ENCODE measurements around the gene FAM47C.
"Not testable (repeated sequence)": the region's sequence is repeated elsewhere in the genome, so short reads cannot be mapped to it uniquely, and the experiment has no call there.

The FAM47C gene

DNA sequence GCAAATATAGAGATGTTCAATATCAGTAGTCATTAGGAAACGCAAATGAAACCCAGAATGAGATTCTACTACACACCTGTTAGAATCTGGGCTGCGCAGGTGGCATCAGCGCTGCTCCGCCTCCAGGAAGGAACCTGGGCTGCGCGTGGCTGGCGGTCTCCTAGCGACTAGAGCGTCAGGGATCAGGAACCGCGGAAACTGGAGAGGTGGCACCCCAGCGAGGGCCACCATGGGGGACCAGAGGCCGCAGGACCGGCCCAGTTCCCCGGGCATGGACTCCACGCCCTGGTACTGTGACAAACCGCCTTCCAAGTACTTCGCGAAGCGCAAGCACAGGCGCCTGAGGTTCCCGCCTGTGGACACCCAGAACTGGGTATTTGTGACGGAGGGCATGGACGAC is at the start of gene FAM47C:
Gene FAM47C, plus strand, starts transcription at position 185 of the 400 bp plus-strand sequence. Its CDS starts 45 bp downstream, at position 230.
- DNase-seq (ENCODE audit: low read depth in 1 of 2, low spot score in 1 of 2): not testable (repeated sequence)

GRCh38 chrX:36961590-36961989 is 46.6 kb upstream of the FAM47C start:
- DNase-seq (ENCODE audit: low read depth in 1 of 2, low spot score in 1 of 2): no peak

DNA sequence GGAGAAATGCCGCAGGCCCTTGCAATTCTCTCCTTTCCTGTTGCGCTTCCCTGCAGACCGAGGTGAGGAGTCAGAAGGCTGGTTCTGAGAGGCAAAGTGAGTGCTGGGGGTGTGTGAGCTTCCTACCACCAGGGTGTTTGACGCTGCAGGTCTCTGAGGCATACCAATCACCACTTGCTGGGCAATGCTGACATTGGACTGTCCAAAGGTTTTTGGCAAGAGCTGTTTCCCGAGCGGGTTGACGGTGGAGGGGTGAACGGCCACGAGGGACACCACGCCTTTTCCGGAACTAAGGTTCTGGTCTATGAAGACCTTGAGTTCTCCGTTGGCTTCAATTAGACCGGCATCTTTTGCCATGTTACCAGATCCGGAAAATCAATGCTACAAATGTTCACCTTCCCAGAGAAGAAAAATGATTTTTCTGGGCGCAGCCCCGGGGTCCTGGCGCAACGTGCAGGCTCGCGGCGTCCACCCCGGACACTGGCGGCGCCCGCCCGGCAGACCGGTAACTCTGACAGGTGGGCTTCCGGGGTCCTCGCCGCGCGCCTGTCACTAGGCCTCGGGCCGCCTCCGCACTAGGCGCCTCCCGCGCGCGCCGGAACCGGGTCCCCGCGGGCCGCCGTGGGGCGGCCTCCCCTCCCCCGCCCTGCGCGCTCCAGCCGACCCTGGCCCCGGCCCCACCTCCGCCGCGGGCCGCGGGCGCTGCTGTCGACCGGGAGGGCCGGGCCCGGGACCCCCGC is 44.9 kb upstream of the FAM47C start:
- DNase-seq (ENCODE audit: low read depth in 1 of 2, low spot score in 1 of 2): no peak

- no peak for DNase-seq (ENCODE audit: low read depth in 1 of 2, low spot score in 1 of 2)
Measured at GRCh38 chrX:36963852-36964251, 44.3 kb upstream of the FAM47C start.

DNA sequence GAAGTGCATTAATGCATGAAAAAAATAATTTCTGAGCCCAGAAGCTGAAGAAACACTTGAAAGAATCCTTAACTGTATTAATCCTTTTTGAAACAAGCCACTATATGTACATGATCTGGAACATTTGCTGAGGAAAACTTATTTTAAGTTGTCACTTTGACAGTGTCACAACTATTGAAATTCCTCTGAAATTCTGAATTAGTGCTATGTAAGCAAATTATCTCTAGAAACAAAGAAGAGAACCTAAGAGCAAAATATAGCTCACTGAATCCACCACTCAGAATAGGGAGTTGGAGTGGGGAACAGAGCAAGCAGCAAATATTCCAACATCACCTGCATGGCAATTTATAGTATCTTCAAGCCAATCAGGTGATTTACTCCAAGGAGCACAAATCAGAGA is 34.6 kb upstream of the FAM47C start:
- no peak for DNase-seq (ENCODE audit: low read depth in 1 of 2, low spot score in 1 of 2)

GRCh38 chrX:36974911-36975310 is 33.3 kb upstream of the FAM47C start:
- DNase-seq (ENCODE audit: low read depth in 1 of 2, low spot score in 1 of 2): no peak

GRCh38 chrX:36978886-36979285 is 29.3 kb upstream of the FAM47C start:
- DNase-seq (ENCODE audit: low read depth in 1 of 2, low spot score in 1 of 2): no peak

DNA sequence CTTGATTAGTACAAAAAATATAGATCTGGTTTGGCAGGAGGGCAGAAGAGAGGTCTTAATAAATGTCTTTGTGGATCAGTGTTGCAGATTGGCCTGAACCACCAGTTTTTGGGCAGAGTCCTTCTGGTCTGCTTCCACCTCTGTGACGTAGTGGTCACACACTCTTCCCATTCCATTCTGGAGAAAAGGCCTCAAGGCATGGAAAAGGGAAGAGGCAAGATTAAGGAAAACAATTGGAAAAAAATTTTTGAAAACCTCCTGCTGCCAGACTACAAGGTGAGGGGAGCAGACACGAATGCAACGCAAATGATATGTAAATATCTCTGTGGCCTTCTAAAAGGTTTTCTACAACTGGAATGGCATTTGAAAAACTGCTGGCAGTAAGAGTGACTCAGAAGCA is 24.3 kb upstream of the FAM47C start:
- DNase-seq (ENCODE audit: low read depth in 1 of 2, low spot score in 1 of 2): no peak

DNA sequence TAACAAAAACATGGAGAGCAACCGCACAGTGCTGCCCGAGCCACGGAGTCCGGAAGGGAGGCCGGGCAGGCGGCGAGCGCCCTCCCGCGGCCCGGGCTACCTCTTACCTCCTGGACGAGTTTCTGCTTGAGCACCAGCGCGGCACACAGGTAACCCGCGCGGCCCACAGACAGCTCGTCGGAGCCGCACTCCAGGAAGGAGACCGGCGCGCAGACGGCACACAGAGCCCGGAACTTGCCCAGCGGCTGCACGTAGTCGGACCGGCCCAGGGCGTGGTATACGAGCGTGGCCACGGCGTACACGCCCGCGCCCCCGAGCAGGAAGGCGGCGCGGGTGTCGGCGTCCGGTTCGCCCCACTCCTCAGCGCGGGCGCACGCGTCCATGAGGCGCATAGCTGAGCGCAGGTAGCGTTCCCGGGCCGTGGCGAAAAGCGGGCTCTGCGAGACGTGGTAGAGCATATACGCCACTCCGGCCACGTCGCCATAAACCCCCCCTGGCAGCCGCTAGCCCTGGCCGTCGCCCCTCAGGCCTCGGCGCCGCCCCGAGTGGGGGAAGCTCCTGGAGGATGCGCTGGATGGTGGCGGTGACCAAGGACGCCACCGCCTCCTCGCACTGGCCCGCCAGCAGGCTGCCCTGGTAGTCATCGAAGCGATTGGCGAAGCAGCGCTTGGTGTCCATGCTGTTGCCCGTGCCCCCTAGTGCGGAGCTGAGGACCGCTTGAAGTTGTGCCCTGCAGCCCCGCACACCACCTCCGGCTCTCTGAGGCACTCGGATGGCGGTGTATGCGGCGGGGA is 22.6 kb upstream of the FAM47C start:
- not testable (repeated sequence) for DNase-seq (ENCODE audit: low read depth in 1 of 2, low spot score in 1 of 2)

GRCh38 chrX:36986231-36986630 is 21.9 kb upstream of the FAM47C start:
- no peak for DNase-seq (ENCODE audit: low read depth in 1 of 2, low spot score in 1 of 2)

DNA sequence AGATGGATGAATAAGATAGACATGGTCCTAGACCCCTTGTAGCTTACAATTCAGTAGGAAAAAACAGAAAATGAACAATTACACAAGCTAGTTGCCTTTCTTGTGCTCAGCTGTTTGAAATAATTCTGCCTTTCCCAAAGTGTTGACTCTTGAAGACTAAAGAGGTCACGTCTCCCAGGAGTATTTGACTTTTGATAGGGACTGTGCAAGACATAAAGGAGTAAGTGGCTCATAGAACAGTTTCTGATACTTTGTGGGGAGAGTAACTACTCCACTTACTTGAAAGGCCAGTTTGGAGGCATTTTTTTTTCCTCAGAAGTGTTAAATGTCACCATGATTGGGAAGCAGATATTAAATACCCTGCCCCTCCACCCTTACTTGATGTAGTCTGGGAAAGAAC is 21.0 kb upstream of the FAM47C start:
- not testable (repeated sequence) for DNase-seq (ENCODE audit: low read depth in 1 of 2, low spot score in 1 of 2)

DNA sequence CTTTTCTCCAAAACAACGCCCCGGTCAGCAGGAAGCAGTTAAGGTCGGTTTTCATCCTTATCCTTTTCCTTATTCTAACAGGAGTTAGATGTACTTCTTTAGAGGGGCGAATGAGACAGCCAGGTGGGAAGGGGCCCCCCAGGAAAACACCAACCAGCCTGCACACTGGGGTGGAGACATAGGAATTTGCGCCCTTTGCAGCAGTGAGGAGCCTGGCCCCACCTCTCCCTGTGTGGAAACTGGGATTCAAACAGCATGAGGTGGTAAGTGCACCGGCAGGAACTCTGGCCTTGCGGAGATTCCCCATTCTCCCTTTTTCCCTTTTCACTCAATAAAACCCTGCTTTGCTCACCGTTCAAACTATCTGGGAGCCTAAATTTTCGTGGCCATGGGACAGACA is 8.0 kb upstream of the FAM47C start:
- no peak for DNase-seq (ENCODE audit: low read depth in 1 of 2, low spot score in 1 of 2)

DNA sequence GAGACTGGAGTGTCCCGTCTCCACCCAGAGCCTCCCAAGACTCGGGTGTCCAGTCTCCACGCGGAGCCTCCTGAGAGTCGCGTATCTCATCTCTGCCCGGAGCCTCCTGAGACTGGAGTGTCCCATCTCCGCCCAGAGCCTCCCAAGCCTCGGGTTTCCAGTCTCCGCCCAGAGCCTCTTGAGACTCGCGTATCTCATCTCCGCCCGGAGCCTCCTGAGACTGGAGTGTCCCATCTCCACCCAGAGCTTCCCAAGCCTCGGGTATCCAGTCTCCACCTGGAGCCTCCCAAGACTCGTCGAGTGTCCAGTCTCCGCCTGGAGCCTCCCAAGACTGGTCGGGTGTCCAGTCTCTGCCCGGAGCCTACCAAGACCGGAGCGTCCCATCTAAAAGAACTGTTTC is 2.3 kb downstream of the FAM47C start:
- DNase-seq (ENCODE audit: low read depth in 1 of 2, low spot score in 1 of 2): no peak

DNA sequence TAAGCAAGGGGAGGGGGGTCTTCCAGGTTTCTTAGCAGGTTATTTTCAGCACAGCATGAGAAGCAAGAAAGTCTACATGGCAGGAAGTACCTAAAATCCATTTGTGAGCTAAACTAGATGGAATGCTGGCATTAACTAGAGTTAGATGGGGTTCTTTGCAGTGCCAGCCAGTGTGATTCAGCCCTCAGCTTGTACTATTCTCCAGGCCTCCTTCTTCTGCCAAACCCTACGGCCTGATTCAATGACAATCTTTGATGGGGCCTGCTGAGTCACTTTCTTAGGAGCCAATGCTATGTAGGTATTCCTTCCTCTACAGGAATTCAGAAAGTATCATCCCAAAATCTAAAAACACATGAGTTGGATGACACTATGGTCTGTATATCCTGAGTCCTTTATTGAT is 26.1 kb downstream of the FAM47C start:
- DNase-seq (ENCODE audit: low read depth in 1 of 2, low spot score in 1 of 2): not testable (repeated sequence)

DNA sequence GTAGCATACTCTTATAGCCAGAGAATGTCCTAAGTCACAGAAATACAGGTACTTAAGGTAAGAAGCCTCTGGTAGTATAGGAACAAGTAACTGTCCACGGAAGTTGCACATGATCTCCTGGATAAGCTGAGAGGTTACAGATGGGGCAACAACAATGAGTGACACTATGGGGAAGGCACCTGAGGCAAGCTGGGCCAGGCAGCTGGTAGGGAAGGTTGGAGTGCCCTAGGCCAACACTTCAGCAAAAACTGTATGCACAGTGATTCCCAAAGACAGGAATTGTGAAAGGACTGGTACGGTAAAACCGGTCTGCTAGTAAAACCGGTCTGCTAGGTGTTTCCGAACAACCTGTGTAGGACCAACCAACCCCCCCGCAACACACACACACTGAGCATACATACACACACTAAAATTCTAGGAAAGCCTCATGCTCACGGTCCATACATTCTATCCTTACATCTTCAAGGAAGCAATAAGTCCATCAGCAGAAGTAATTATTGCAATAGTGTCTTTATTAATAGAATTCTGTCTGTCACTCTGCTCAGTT is 28.6 kb downstream of the FAM47C start:
- DNase-seq (ENCODE audit: low read depth in 1 of 2, low spot score in 1 of 2): not testable (repeated sequence)

DNA sequence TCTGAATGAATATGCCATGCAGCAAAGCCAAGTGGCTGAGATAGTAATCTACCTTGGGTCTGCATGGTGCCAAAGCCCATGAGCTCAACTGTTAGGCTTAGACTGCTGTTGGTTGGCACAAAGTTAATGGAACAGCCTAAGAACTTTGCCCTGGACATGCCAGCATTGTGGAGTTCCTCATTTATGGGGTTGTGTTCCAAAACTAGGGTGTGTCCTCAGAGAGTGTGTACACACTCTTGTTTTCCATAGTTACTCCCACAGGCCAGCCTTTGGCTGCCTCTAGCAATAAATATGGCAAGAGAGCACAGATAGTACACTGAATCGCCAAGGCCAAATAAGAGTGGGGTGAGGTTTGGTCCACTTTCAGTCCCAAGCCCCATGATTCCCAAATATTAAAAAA is 30.6 kb downstream of the FAM47C start:
- DNase-seq (ENCODE audit: low read depth in 1 of 2, low spot score in 1 of 2): not testable (repeated sequence)

GRCh38 chrX:37042956-37043885 is 35.1 kb downstream of the FAM47C start:
- DNase-seq (ENCODE audit: low read depth in 1 of 2, low spot score in 1 of 2): not testable (repeated sequence)

DNA sequence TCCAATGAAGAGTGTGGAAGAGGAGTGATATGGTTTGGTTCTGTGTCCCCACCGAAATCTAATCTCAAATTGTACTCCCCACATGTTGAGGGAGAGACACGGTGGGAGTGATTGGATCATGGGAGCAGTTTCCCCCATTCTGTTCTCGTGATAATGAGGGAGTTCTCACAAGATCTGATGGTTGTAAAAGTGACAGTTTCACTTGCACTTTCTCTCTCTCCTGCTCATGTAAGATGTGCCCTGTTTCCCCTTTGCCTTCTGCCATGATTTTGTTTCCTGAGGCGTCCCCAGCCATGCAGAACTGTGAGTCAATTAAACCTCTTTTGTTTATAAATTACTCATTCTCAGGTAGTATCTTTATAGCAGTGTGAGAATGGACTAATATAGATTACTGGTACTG is 39.6 kb downstream of the FAM47C start:
- no peak for DNase-seq (ENCODE audit: low read depth in 1 of 2, low spot score in 1 of 2)

DNA sequence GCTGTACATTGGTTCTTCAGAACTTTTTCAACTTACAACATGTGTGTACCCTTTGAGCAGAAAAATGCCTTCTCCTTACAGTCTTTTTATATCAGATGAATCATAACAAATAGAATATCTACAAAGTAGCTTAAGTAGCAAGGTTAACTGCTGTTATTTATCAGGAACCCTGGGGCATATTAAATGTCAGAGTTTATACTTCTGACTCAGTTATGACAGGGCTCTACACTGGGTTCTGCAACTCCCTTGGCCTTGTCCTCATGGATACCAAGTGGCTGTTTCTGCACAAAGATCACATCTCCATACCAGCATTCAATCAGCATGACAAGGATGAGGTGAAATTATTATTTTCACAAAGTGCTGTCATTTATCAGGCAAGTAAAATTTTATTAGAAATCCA is 49.4 kb downstream of the FAM47C start:
- DNase-seq (ENCODE audit: low read depth in 1 of 2, low spot score in 1 of 2): not testable (repeated sequence)

GRCh38 chrX:37060999-37061398 is 52.8 kb downstream of the FAM47C start:
- DNase-seq (ENCODE audit: low read depth in 1 of 2, low spot score in 1 of 2): no peak

All from activated T-helper 1 cell treated with anti-CD3 and anti-CD28 coated beads, Interleukin-2, amount 50 U/mL, for 16 hours (primary cell).